ENCODE measurements around the gene ANKRD11.

ANKRD11 gene

DNA sequence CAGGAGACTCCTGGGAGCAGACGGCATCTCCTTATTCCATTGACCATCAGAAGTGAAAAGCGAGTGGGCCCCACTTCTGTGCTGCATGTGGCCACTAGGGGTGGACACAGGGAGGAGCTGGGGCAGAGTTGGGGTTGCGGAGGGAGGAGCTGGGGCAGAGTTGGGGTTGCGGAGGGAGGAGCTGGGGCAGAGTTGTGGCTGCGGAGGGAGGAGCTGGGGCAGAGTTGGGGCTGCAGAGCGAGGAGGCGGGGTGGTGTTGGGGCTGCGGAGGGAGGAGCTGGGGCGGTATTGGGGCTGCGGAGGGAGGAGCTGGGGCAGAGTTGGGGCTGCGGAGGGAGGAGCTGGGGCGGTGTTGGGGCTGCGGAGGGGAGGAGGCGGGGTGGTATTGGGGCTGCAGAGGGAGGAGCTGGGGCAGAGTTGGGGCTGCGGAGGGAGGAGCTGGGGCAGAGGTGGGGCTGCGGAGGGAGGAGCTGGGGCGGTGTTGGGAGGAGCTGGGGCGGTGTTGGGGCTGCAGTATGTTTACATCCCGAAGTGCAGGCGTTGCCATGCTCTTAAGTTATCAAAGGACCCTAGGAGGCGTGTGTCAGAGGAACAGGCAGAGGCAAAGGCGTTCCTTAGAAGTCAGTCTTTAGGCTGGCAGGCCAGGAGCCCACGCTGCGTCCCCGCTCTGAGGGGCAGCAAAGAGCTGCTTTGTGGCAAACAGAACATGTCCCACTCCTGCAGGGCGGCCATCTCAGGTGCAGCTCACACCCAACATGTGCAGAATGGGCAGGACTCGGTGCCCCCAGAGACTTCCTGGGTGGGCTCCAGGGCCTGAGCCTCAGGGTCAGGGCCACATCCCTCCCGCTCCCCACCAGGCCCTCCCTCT is 196.9 kb downstream of the ANKRD11 start:
- DNase-seq, result no peak

DNA sequence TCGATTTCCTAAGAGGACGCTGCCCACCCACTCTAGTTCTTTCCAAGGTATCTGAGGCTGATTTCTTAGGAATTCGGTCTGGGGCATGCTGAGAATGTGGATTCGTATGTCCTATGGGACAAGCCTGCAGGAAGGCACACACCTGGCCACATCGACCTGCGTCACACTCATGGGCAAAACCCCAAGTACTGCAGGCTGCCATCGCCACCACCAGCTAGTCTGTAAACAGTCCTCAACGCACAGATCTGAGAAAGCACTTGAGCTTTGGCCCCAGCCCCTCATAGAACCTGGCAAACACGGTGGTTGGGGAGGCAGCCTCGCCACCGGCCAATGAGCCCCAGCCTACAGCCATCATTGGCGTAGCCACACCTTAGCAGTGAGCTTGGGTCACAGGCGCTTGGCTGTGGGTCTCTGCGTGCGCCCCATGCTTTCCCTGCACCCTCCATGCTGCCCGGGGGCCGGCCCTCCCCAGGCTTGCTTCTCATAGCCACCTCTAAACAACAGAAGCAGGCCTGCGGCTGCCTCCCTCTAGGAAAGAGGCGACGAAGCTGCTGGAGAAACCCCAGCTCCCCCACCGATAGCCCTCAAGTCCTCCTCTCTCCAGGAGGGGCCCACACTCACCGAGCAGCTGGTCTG is 197.8 kb downstream of the ANKRD11 start:
- no peak for DNase-seq

DNA sequence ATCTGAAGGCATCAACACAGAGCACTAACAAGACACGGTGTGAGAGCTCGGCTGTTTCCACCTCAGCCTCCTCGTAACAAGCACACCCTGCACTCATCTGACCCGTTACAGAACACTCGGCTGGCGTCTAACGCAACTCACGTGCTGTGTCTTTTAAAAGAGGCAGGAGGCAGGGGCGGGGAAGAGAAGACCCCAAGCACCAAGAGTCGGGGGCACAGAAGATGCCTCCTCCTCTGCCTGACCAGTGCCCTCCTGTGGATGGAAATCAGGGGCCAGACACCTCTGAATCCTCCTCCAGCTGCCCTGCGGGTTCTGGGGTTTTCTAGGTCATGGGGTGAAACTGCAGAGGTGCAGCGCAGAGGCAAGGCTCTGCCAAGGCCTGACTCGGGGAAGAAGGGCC is 198.6 kb downstream of the ANKRD11 start:
- DNase-seq, result no peak

DNA sequence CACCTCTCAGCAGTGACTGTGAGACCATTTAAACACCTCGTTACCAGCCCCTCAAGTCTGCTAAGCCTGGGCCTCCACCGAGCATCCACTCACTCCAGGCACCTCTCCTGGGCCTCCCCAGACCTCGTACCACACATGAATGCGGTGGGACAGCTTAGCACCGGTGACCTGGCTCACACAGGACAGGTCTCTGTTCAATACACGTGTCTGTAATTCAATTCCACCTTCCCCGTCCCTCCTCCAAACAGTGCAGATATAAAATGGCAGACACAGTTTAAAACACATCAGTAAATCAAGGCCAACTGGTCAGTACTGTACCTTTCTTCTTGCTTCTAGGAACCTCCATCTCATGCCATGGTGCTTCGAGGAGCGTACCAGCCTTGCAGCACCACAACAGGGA is 199.0 kb downstream of the ANKRD11 start:
- no peak for DNase-seq

DNA sequence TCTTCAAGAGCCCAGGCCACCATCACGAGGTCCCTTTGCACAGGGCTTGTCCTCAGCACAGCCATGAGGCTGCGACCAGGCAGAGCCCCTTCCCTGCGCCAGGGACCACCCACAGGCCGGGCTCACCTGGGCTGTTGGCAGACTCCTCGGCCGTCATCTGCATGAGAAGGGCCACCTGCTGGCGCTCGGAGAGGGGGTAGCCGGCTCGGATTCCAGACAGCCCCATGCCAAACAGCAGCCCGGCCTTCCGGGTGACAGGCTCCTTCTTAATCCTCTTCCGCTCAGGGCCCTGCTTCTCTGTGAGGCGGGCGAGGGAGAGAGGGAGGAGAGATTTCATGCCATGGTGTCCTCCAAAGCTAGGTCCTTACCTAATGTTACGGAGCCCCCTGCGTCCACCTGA is 199.5 kb downstream of the ANKRD11 start:
- no peak for DNase-seq

DNA sequence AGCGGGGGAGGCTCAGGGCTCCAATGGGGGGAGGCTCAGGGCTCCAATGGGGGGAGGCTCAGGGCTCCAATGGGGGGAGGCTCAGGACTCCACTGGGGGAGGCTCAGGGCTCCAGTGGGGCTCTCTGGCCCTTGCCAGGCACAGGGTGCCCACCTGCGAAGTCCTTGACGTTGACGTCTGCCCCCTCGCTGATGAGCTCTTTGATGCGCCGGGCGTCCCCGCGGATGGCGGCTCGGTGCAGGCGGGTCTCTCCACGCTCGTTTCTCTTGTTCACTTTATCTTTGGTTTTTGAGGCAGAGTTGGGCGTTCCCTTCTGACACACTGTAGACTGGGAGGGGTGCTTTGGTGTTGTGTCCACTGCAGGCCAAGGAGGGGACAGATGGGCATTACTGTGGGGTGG is 199.9 kb downstream of the ANKRD11 start:
- no peak for DNase-seq

DNA sequence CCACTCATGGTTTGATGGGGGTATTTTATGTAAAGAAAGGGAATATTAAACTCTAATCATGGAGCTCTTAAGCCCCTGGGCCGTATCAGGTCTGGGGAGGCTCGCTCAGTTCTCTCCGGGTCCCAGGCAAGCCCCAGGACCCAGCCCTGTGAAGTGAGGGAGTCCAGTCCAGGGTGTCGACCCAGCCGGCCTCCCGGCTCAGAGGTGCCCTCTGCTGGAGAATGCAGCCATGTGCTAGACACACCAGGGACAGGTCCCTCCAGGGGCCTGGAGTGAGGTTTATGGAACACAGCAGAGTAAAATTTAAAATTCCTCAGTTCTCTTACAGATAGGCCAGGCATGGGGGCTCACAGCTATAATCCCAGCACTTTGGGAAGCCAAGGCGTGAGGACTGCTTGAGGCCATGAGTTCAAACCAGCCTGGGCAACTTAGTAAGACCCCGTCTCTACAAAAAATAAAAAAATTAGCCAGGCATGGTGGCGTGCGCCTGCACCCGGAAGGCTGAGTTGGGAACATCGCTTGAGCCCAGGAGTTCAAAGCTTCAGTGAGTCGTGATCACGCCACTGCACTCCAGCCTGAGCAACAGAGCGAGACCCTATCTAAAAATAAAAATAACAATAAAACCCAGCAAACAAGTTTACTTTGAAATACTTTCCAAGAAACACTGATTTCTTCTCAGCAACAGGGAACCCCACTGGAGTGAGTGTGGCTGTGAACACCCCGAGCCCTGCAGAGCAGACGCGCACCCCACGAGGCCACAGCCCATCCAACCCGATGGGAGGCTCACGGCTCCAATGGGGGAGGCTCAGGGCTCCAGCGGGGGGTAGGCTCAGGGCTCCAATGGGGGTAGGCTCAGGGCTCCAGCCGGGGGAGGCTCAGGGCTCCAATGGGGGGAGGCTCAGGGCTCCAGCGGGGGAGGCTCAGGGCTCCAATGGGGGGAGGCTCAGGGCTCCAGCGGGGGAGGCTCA is 200.6 kb downstream of the ANKRD11 start:
- DNase-seq, result no peak

DNA sequence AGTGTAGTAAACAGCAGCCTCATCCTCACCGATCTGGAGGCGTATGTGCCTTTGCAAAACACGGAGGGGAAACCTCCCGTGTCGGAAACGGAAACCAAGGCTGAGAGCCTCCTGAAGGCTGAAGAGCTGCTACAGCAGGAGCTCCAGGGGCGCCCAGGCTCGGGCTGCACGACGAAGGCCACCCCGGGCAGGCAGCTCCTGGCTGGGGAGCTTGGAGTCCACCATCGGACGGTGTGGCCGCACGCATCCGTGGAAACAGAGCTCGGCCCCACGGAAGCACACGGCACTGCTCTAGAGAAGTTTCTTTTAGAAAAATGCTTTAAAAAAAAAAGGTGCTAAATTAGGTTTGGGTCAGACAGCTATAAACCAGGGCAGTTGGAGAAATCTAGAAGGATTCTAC is 201.4 kb downstream of the ANKRD11 start:
- no peak for DNase-seq

DNA sequence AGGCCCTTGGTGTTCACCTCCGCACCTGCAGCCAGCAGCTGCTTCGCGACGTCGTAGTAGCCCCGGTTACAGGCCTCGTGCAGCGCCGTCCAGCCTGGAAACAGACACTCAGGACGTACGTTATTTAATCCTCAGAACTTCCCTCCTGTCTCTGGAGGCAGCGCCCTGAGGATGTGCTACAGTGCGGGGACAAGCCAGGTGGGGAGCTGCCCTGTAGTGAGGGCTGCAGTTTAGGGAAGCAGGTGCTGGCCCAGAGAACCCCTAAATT is 201.8 kb downstream of the ANKRD11 start:
- DNase-seq, result no peak

DNA sequence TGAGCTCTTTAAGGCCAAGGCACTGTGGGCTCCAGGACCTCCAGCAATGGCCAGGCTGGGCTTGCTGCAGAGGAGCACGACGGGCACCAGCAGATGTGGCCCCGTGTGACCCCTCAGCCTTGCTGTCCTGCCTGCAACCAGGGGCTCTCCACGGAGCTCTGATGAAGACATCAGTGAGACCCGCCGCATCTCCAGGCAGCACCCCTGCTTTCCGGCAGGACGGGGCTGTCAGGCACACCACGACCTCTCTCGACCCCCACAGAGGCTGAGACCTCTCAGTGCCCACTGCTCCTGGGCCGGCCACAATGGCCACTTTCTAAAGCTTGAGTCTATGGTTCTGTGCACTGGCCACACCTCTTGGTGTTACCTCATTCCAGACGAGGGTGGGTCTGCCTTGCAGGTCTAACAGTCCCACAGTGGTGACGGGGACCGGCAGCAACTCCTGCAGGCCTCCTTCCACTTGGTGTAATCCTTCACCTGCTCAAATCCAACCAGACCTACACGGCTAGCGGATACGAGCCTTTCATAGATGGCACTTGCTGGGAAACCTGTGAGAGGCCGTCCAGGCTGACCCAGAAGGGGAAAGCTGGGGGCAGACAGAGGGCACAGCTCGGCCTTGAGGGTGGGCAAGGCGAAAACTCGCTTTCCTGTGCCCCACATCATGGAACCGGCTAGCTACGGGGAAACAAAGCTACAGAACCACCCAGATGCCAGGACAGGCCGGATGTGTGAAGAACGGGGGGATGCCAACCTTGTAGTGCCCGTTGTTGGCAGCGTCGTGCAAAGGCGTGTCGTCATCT is 202.4 kb downstream of the ANKRD11 start:
- DNase-seq, result no peak

DNA sequence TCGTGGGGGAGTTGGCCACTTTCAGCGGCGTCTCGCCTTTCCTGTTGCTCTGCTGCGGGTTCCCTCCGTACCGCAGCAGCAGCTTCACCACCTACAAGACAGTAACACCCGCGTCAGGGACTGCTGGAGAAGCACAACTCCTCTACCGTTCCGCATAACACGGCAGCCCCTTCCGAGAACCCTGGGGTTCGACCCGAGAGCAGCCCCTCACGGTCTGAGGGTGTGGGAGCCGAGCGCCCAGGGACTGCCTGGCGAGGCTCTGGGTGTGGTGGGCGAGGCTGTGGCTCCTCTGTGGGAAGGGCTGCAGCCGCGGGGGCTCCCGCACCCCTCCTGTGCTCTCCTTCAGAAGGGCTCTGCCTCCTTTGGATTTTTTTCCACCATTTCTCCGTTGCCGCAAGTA is 204.3 kb downstream of the ANKRD11 start:
- DNase-seq, result no peak

DNA sequence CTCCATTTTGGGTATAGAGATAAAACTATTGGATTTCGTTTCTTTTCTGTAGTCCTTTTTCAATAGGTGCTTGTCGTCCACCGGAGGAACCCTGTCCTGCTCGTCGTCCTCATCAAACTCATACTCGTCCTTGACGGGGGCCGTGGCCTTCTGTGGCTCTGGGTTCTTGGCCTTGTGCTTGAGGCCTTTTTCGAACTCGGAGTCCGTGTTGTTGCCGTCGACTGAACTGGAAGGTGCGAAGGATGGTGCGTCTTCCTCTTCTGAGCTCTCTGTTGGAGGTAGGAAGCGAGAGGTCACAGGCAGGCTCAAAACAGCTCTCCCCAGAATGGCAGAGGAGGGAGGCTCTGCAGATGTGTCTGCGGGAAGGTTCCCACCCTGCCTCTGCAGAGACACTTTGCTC is 205.0 kb downstream of the ANKRD11 start:
- no peak for DNase-seq

DNA sequence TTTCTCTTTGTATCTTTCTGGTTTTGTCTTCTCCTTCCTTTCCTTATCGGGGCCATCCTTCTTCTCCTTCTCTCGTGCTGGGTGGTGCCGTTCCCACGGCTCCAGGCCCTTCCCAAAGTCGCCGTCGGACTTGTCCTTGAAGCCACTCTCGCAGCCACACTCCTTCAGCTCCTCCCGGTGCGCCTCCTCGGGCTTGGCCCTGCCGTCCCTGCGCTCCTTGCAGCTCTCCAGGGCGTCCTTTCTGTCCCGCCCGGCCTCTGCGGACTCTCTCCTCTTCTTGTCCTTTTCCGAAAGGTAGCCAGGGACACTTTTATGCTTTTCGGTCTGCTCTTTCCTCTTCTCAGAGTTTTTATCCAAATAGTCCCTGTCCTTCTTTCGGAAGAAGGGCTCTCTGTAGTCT is 206.9 kb downstream of the ANKRD11 start:
- DNase-seq, result no peak

DNA sequence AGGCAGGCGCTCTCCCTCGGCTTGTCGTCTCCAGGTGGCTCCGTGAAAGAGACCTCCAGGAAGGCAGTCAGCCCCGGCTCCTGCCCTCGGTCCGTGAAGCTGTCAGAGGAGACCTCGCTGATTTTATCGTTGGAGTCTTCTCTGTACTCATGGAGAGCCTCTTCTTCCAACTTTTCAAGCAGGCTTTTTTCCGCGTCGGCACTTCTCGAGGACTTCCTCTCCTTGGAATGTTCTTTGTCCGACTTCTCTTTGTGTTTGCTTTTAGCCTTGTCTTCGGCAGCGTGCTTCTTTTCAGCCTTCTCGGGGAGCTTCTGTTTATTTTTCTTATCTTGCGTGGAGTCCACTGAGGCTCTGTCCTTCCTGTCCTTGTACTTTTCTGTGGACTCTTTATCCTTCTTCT is 207.8 kb downstream of the ANKRD11 start:
- DNase-seq, result no peak

DNA sequence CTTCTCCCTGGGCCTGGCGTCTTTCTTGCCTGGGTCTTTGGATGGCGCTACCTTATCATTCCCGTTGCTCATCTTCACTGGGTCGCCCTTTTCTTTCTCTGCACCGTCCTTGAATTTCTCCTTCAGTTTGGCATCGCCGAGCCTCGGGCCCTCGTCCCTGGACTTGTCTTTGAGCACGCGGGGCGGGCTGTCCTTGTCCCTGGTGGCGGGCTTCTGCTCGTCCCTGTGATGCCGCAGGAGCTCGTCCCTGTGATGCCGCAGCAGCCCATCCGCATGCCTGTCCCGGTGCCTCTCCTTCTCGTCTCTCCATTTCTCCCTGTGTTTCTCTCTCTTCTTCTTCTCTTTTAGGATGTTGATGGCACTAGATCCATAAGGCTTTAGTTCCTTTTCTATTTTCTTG is 208.5 kb downstream of the ANKRD11 start:
- DNase-seq, result no peak

DNA sequence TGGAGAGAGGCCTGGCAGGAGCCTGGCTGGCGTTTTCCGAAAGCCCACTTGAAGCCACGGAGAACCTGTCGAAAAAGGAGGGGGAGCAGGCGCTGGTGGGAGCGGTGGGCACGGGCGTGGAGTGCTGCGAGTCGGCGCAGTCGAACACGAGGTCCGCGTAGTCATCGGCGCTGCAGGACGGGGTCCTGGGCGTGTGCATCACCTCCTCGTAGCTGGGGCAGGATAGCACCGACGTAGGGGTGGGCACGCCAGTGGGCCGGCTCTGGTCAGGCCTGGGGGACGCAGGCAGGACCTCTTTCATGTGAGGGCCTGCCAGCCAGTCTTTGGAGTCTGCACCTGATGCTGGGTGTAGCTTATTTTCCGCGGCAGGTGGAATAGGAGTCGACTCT is 209.2 kb downstream of the ANKRD11 start:
- no peak for DNase-seq

DNA sequence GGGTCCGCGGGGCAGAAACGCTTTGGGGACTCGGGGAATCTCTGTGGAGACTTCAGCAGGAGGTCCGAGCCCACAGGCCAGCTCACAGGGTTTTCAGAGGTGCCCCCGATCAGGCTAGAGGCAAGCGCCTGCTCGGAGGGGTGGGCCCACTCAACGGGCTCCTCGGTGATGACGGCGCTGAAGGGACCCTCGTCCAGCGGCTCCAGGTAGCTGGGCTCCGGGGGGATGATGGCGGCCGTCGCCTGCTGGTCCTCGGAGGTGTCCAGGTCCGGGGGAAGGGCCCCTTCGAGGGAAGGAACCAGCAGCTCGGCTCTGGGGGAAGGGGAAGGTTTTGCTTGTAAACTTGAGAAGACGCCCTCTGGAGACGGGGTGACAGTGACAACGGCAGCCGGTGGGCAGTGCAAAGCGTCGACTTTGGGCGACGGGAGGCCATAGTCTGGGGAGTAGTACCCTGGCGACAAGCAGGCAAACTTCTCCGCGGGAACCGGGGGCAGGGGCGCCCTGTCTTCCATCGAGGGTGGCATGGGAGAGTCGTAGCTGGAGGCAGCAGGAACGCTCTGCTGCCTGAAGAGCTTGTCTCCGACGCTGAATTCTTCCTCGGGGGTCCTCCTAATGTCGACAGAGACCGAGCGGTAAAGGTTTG is 209.7 kb downstream of the ANKRD11 start:
- no peak for DNase-seq

DNA sequence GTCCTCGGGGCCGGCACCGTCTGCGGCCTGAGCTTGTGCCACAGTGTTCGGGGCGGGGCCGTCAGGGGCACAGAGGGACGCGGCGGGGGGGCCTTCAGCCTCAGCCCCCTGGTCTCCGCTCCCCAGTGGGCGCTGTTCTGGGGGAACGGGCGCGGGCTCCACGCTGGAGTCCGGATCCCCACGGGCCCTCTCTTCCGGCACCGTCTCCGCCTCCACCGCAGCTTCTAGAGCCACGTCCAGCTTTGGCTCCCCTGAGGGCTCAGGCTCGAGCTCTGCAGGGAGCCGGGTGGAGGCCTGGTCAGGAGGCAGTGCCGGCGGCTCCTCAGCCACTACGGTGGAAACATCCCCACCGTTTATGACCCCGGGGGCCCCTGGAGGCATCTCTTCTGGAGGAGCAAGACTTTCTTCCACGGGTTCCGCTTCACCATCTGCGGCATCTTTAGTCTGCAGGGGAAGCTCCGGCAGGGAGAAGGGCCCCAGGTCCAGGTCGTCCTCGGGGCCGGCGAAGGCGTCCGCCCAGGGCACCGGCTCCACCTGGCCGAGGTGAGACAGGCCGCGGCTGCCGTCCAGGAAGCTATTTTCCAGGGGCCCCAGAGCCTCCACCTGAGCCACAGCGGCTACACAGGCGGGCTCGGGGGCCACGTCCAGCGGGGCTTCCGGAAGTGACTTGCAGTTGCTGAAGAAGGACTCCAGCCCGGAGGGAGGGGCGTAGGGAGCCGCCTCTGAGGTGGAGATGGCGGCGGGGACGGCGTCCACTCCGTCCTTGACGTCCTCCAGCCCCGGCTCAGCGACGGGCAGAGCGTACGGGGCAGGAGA is 210.5 kb downstream of the ANKRD11 start:
- peak; percentile 25 for DNase-seq

DNA sequence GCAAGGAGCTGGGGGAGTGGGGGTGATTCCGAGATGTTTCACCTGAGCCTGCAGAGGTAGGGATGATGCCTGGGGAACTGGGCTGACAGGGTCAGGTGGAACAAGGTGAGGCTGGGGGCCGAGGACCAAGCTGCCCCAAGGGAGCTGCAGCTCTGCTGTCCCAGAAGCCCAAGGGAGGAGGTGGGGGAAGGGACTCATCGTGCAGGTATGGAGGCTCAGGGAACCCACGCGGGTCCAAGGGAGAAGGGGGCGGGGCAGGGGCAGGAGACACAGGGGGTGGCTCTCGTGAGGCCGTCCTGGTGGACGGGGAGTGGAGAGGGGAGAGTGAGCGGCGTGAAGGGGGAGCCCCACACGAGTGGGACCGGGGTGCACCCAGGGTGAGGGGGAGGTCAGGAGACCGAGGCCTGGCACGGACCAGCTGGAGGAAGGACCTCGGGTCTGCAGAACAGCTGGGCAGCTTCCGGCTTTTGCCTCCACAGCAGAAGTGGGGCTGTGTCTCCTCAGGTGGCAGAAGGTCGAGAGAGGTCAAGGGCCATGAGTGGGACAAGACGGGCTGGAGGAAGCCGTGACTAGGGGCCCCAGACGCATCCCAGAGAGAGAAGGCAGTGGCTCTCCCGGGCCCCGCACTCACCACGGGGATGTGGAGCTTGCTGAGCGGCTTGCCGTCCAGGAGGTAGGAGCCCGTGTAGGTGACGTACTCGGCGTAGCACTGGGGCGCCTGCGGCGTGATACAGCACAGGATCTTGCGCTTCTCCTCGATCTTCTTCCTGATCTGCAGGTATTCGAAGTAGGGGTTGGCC is 211.7 kb downstream of the ANKRD11 start:
- no peak for DNase-seq

DNA sequence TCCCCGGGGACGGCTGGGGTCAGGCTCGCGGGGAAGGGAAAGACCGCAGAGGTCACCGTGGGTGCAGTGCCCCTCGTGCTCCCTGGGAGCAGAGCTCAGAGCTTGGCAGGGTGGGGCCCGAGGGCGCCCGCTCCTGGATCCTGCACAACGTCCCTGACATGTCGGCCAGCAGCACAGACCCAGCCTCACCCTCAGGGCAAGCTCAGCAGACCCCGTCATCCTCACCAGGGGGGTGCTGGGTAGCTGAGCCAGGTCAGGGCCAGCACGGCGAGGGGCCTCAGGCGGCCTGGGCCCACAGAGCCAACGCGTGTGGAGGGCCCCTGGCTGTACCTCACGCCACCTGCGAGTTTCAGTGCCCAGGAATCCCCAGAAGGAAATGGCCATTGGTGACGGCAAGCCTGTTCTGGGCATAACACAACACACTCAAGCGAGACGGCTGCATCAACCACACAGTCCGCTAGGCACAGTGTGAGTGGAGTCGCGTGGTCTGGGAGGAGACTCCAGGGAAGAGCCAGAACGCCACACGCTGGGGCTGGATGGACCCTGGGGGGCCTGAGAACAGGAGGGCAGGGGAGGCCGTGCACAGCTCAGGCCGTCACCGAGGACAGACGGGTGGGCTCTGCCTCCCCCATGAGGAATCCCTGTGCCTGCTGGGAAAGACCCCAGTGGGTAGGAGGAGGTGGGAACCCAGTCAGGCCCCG is 212.6 kb downstream of the ANKRD11 start:
- DNase-seq, result peak; percentile 9
